ENCODE data around the gene TLE3. TPM values are rescaled to one million over a fixed set of nuclear protein-coding genes. Genes with fewer than 3 reads are reported as not detected.

Gene TLE3
- total and polyA plus RNA-seq, 2 of the 13 experiments (the other 11 are each of a cell fraction or from before 2014, with no cell fraction given), result 11.9 to 13.8 TPM

GRCh38 chr15:70034141-70034540 is 63.6 kb downstream of the TLE3 start (continued):
- TF ChIP-seq, protein P1, sequence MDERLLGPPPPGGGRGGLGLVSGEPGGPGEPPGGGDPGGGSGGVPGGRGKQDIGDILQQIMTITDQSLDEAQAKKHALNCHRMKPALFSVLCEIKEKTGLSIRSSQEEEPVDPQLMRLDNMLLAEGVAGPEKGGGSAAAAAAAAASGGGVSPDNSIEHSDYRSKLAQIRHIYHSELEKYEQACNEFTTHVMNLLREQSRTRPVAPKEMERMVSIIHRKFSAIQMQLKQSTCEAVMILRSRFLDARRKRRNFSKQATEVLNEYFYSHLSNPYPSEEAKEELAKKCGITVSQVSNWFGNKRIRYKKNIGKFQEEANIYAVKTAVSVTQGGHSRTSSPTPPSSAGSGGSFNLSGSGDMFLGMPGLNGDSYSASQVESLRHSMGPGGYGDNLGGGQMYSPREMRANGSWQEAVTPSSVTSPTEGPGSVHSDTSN (CRISPR knock-in tag; IDR thresholded peaks at IDR 0.05), result no peak
- TF ChIP-seq ZNF124 (CRISPR knock-in tag; IDR thresholded peaks at IDR 0.05), result no peak

- BruUV-seq (replicated peaks), result no TSS peak
- ChIA-PET POLR2A (no interaction called here), CTCF (ENCODE audit: low intra/inter-chr PET ratio, low total read pairs) (no interaction called here)
- no peaks in the 10 kb centered on the region for H3K36me3 ChIP-seq (replicated peaks in 1 of 2; ENCODE audit: control insufficient read depth in 1 of 2, insufficient read depth in 2 of 2, low read length in 2 of 2)
- no peaks in the 10 kb centered on the region for H3K9me3 ChIP-seq (ENCODE audit: low read length)
- H3K4me2 ChIP-seq (ENCODE audit: low read depth, low read length), result no peak overlapping the region
- H2AFZ ChIP-seq (ENCODE audit: low read length), result no peak overlapping the region
- in situ Hi-C loops (cut with HindIII; ENCODE audit: extremely low pct_ligation_motif_present, low pct_unique_long_range_greater_than_20kb) (no loop called here), intact Hi-C loops (cut with micrococcal nuclease; ENCODE audit: unreplicated experiment) (no loop called here)
- no peak overlapping the region for H3K9ac ChIP-seq (ENCODE audit: insufficient read depth, low read depth, low read length)
- H3K27ac ChIP-seq (ENCODE audit: extremely low read length, insufficient read depth, low read length), result no peak overlapping the region
- H3K4me1 ChIP-seq (ENCODE audit: insufficient read depth, low read length), result no peaks in the 10 kb centered on the region
- no peak for TF ChIP-seq FOSL2 (CRISPR knock-in tag; IDR thresholded peaks at IDR 0.05)
- TF ChIP-seq PAX8 (CRISPR knock-in tag; IDR thresholded peaks at IDR 0.05; ENCODE audit: borderline replicate concordance), result no peak
- TF ChIP-seq PHF20 (CRISPR knock-in tag; IDR thresholded peaks at IDR 0.05), result no peak
- TF ChIP-seq FOXP4 (CRISPR knock-in tag; IDR thresholded peaks at IDR 0.05), result no peak
- ATAC-seq, result no peak
- no peak for DNase-seq (ENCODE audit: low spot score)
- peaks cover 7 to 69% of the 10 kb centered on the region in 2 experiments for H3K27me3 ChIP-seq (ENCODE audit: control insufficient read depth in 1 of 2, insufficient read depth in 2 of 2, low read length in 2 of 2)
- no peaks in the 10 kb centered on the region for H3K79me2 ChIP-seq (ENCODE audit: insufficient read depth, low read length)
- no peak overlapping the region for H3K4me3 ChIP-seq (replicated peaks in 1 of 3; ENCODE audit: insufficient read depth in 1 of 3, low read depth in 2 of 3, low read length in 3 of 3)
- peaks cover 4% of the 10 kb centered on the region; the same call in 1 of the 2 replicates for H4K20me1 ChIP-seq (ENCODE audit: insufficient read depth, low read length)
- no peak for FAIRE-seq
- 51% methylated on average over 24 of the region's 35 CpGs for WGBS (ENCODE audit: low lambda C conversion rate)
Observed at GRCh38 chr15:70033529-70034140, 64.1 kb downstream of the TLE3 start.
